Liver (tissue), 9 donors: Measurements from ENCODE around the gene CCT7. TPM values are rescaled to one million over a fixed set of nuclear protein-coding genes. Genes with fewer than 3 reads are reported as not detected.
A peak's percentile ranks its signal among the peaks of the same experiment; 100 is the strongest.

ENCODE experiments used
- DNase-seq: peaks from one replicate; pipeline ENCODE4 v3.0.0-alpha.2; 2017; ENCODE audit warnings: low spot score
- H3K27ac ChIP-seq, 2 donors: one replicate each; pipeline ENCODE4 v1.7.0; 2013; ENCODE audit warnings: inconsistent platforms in 2 of 2, low read length in 2 of 2, control low read depth in 1 of 2, low read depth in 1 of 2, mild to moderate bottlenecking in 1 of 2
- H3K27me3 ChIP-seq, 4 donors: one replicate each; pipeline versions ENCODE4 v1.6.1 to v1.7.0; 2013; ENCODE audit warnings: low read length in 3 of 4, inconsistent platforms in 1 of 4, mild to moderate bottlenecking in 1 of 4, moderate library complexity in 1 of 4; ENCODE audit not compliant: control insufficient read depth in 4 of 4, insufficient read depth in 4 of 4
- H3K36me3 ChIP-seq, 4 donors: one replicate each; pipeline versions ENCODE4 v1.6.1 to v1.7.0; 2013; ENCODE audit warnings: low read length in 3 of 4, mild to moderate bottlenecking in 3 of 4, low read depth in 1 of 4, moderate library complexity in 1 of 4; ENCODE audit not compliant: control insufficient read depth in 4 of 4, insufficient read depth in 3 of 4
- H3K4me1 ChIP-seq, 4 donors: one replicate each; pipeline versions ENCODE4 v1.6.1 to v1.7.0; 2013; ENCODE audit warnings: low read length in 3 of 4, mild to moderate bottlenecking in 3 of 4, moderate library complexity in 1 of 4; ENCODE audit not compliant: control insufficient read depth in 4 of 4, insufficient read depth in 4 of 4
- H3K4me3 ChIP-seq, 3 donors: one replicate each; pipeline versions ENCODE4 v1.6.1 to v1.7.0; 2013; ENCODE audit warnings: low read length in 3 of 3, control low read depth in 1 of 3, low read depth in 1 of 3, mild to moderate bottlenecking in 1 of 3
- H3K9ac ChIP-seq, 2 donors: one replicate each; pipeline ENCODE4 v1.7.0; 2013; ENCODE audit warnings: low read length in 2 of 2, mild to moderate bottlenecking in 2 of 2, moderate library complexity in 2 of 2, control low read depth in 1 of 2, low read depth in 1 of 2
- H3K9me3 ChIP-seq, 4 donors: one replicate each; pipeline versions ENCODE4 v1.6.1 to v1.7.0; 2013; ENCODE audit warnings: low read length in 3 of 4; ENCODE audit not compliant: control insufficient read depth in 4 of 4
- EGR1 ChIP-seq, 2 donors: IDR thresholded peaks; 2 replicates each; pipeline ENCODE4 v1.6.1; 2016 to 2018; ENCODE audit warnings: antibody characterized with exemption in 2 of 2, low read depth in 2 of 2
- FOXA1 ChIP-seq: IDR thresholded peaks from 2 replicates; pipeline ENCODE4 v1.6.1; 2016; ENCODE audit warnings: antibody characterized with exemption
- FOXA2 ChIP-seq: IDR thresholded peaks from 2 replicates; pipeline ENCODE4 v1.6.1; 2016; ENCODE audit warnings: antibody characterized with exemption
- GABPA ChIP-seq, 2 donors: IDR thresholded peaks in 1 of 2; conservative IDR thresholded peaks in 1 of 2; 2 replicates each; pipeline ENCODE4 v1.6.1; 2016; ENCODE audit warnings: antibody characterized with exemption in 2 of 2, mild to moderate bottlenecking in 1 of 2, moderate library complexity in 1 of 2
- HNF4A ChIP-seq, 2 donors: conservative IDR thresholded peaks; 2 replicates each; pipeline ENCODE4 v1.6.1; 2016; ENCODE audit warnings: antibody characterized with exemption in 2 of 2, mild to moderate bottlenecking in 2 of 2
- HNF4G ChIP-seq: IDR thresholded peaks from 2 replicates; pipeline ENCODE4 v1.6.1; 2016; ENCODE audit warnings: antibody characterized with exemption
- JUND ChIP-seq, 2 donors: IDR thresholded peaks; 2 replicates each; pipeline ENCODE4 v1.6.1; 2016; ENCODE audit warnings: antibody characterized with exemption in 2 of 2
- RAD21 ChIP-seq, 2 donors: IDR thresholded peaks; 2 replicates each; pipeline ENCODE4 v1.6.1; 2016; ENCODE audit warnings: antibody characterized with exemption in 2 of 2, mild to moderate bottlenecking in 2 of 2
- SP1 ChIP-seq: IDR thresholded peaks from 2 replicates; pipeline ENCODE4 v1.6.1; 2018; ENCODE audit warnings: antibody characterized with exemption, mild to moderate bottlenecking
- TAF1 ChIP-seq: conservative IDR thresholded peaks from 2 replicates; pipeline ENCODE4 v1.6.1; 2016; ENCODE audit warnings: antibody characterized with exemption, mild to moderate bottlenecking
- YY1 ChIP-seq: IDR thresholded peaks from 2 replicates; pipeline ENCODE4 v1.6.1; 2016; ENCODE audit warnings: antibody characterized with exemption, mild to moderate bottlenecking
- WGBS: extraction: QIAGEN DNeasy Blood & Tissue Kit; methylation state at CpG from one replicate; pipeline ENCODE4 v1.1.7; 2013; 5-methylcytosine and 5-hydroxymethylcytosine counted together
- polyA plus RNA-seq, 2 donors: library from polyadenylated mRNA; stranded (reverse) in 1 of 2; unstranded in 1 of 2; fragments of 200-250 nt in 1 of 2; fragments of >200 nt in 1 of 2; fragmentation: Nextera tagmentation in 1 of 2; extraction: Ambion mirVana in 1 of 2; gene quantifications; one replicate each; pipeline versions ENCODE4 v1.2.1 to v1.2.3, GENCODE V29; 2013 to 2015
- total RNA-seq, 2 donors: library from RNA; depleted of rRNA; stranded (reverse); fragments of >200 nt; gene quantifications; one replicate each; pipeline ENCODE4 v1.2.3, GENCODE V29; 2014
- TF ChIP-seq, protein P1 (sequence below): IDR thresholded peaks from 2 replicates; pipeline ENCODE4 v1.6.1; 2016; ENCODE audit warnings: antibody characterized with exemption
- TF ChIP-seq, protein P2 (sequence below): IDR thresholded peaks from 2 replicates; pipeline ENCODE4 v1.6.1; 2016; ENCODE audit warnings: antibody characterized with exemption
- TF ChIP-seq, protein P3 (sequence below): IDR thresholded peaks from 2 replicates; pipeline ENCODE4 v1.6.1; 2016; ENCODE audit warnings: antibody characterized with exemption, mild to moderate bottlenecking
- TF ChIP-seq, protein P4 (sequence below): IDR thresholded peaks from 2 replicates; pipeline ENCODE4 v1.6.1; 2016; ENCODE audit warnings: antibody characterized with exemption
- TF ChIP-seq, protein P5 (sequence below): fragments of 150-350 bp; IDR thresholded peaks from 2 replicates; pipeline ENCODE4 v1.5.1; 2017; ENCODE audit warnings: improper control_type of control experiment, low read depth, low read length; ENCODE audit not compliant: missing input control
- donor health status: healthy.
- donor health status: healthy.
- donor health status: healthy.
- donor health status: healthy.
- donor health status: healthy.

Gene CCT7
- total and polyA plus RNA-seq, 4 donors = 83.7 to 115 (median 101) TPM

DNA sequence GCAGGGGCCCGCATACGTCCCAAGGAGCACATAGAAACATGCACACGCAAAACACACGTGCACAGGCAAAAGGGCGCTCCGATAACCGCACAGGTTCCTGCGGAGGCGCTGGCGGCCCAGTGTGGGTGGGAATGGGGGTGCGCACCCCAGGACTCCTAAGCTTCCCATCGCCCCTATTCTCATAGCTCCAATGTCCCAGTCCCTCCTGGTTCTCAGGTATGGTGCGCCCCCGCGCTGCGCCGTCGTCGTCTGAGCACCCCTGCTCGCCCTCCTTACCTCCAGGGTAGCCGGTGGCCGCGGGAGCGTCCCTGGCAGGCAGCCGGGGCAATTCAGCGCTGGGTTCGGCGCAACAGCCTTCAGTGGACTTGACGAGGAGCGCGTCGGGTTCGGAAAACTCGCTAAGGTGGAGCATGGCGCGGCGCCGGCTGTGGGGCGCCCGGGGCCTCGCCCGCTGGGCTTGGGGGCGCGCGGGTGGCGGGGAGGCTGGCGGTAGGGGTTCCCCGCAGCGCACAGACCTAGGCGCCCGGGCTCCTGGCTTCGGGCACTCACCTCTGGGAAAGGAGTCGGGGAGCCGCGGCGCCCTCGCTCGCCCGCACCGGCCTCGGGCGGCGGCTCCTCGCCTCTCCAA lies 58.9 kb downstream of the CCT7 start:
- TF ChIP-seq TAF1 (no peak), FOXA1 (no peak), SP1 (no peak), YY1 (no peak), FOXA2 (no peak), JUND (IDR thresholded peaks at IDR 0.05) (no peak), RAD21 (IDR thresholded peaks at IDR 0.05) (no peak), HNF4G (no peak), GABPA (IDR thresholded peaks at IDR 0.05 in 1 of 2, conservative IDR thresholded peaks at IDR 0.05 in 1 of 2) (no peak), HNF4A (conservative IDR thresholded peaks at IDR 0.05) (no peak), EGR1 (IDR thresholded peaks at IDR 0.05; ENCODE audit: low read depth in 2 of 2) (no peak)
- TF ChIP-seq, protein P1, sequence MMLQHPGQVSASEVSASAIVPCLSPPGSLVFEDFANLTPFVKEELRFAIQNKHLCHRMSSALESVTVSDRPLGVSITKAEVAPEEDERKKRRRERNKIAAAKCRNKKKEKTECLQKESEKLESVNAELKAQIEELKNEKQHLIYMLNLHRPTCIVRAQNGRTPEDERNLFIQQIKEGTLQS = no peak
- TF ChIP-seq, protein P2, sequence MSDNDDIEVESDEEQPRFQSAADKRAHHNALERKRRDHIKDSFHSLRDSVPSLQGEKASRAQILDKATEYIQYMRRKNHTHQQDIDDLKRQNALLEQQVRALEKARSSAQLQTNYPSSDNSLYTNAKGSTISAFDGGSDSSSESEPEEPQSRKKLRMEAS = no peak
- TF ChIP-seq, protein P3, sequence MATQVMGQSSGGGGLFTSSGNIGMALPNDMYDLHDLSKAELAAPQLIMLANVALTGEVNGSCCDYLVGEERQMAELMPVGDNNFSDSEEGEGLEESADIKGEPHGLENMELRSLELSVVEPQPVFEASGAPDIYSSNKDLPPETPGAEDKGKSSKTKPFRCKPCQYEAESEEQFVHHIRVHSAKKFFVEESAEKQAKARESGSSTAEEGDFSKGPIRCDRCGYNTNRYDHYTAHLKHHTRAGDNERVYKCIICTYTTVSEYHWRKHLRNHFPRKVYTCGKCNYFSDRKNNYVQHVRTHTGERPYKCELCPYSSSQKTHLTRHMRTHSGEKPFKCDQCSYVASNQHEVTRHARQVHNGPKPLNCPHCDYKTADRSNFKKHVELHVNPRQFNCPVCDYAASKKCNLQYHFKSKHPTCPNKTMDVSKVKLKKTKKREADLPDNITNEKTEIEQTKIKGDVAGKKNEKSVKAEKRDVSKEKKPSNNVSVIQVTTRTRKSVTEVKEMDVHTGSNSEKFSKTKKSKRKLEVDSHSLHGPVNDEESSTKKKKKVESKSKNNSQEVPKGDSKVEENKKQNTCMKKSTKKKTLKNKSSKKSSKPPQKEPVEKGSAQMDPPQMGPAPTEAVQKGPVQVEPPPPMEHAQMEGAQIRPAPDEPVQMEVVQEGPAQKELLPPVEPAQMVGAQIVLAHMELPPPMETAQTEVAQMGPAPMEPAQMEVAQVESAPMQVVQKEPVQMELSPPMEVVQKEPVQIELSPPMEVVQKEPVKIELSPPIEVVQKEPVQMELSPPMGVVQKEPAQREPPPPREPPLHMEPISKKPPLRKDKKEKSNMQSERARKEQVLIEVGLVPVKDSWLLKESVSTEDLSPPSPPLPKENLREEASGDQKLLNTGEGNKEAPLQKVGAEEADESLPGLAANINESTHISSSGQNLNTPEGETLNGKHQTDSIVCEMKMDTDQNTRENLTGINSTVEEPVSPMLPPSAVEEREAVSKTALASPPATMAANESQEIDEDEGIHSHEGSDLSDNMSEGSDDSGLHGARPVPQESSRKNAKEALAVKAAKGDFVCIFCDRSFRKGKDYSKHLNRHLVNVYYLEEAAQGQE = no peak
- TF ChIP-seq, protein P4, sequence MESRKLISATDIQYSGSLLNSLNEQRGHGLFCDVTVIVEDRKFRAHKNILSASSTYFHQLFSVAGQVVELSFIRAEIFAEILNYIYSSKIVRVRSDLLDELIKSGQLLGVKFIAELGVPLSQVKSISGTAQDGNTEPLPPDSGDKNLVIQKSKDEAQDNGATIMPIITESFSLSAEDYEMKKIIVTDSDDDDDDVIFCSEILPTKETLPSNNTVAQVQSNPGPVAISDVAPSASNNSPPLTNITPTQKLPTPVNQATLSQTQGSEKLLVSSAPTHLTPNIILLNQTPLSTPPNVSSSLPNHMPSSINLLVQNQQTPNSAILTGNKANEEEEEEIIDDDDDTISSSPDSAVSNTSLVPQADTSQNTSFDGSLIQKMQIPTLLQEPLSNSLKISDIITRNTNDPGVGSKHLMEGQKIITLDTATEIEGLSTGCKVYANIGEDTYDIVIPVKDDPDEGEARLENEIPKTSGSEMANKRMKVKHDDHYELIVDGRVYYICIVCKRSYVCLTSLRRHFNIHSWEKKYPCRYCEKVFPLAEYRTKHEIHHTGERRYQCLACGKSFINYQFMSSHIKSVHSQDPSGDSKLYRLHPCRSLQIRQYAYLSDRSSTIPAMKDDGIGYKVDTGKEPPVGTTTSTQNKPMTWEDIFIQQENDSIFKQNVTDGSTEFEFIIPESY = no peak
- TF ChIP-seq, protein P5, sequence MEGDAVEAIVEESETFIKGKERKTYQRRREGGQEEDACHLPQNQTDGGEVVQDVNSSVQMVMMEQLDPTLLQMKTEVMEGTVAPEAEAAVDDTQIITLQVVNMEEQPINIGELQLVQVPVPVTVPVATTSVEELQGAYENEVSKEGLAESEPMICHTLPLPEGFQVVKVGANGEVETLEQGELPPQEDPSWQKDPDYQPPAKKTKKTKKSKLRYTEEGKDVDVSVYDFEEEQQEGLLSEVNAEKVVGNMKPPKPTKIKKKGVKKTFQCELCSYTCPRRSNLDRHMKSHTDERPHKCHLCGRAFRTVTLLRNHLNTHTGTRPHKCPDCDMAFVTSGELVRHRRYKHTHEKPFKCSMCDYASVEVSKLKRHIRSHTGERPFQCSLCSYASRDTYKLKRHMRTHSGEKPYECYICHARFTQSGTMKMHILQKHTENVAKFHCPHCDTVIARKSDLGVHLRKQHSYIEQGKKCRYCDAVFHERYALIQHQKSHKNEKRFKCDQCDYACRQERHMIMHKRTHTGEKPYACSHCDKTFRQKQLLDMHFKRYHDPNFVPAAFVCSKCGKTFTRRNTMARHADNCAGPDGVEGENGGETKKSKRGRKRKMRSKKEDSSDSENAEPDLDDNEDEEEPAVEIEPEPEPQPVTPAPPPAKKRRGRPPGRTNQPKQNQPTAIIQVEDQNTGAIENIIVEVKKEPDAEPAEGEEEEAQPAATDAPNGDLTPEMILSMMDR = no peak
- Histone ChIP-seq H3K9ac (no peak overlapping the region), H3K27ac (no peak overlapping the region), H3K36me3 (no peaks in the 10 kb centered on the region), H3K4me1 (peaks cover 6 to 17% (median 13%) of the 10 kb centered on the region in 4 donors), H3K27me3 (peaks cover 3 to 33% (median 14%) of the 10 kb centered on the region in 4 donors), H3K4me3 (peak overlapping the region in 2 of 3 donors; percentile 52 to 64), H3K9me3 (peaks cover 0 to 3% (median 0%) of the 10 kb centered on the region in 4 donors)
- no peak for DNase-seq
- WGBS = 4% methylated on average over 64 of the region's 64 CpGs
